ENCODE results near the gene PSD2. TPM values are rescaled to one million over a fixed set of nuclear protein-coding genes. Genes with fewer than 3 reads are reported as not detected.

The PSD2 gene
- total and polyA plus RNA-seq, 2 of the 13 experiments (the other 11 are each of a cell fraction or from before 2014, with no cell fraction given), result 0.07 TPM; not detected in 1

- TF ChIP-seq ZNF574 (CRISPR knock-in tag; IDR thresholded peaks at IDR 0.05) (no peak; the same call in 1 of the 2 replicates), ATF5 (CRISPR knock-in tag; IDR thresholded peaks at IDR 0.05; ENCODE audit: low read depth) (no peak), ZNF580 (CRISPR knock-in tag; IDR thresholded peaks at IDR 0.05; ENCODE audit: borderline replicate concordance, low read depth) (peak; percentile 59; the same call in 1 of the 2 replicates), ZNF225 (CRISPR knock-in tag; IDR thresholded peaks at IDR 0.05) (0 out of 2 replicates have a peak, but pooled peaks have one; percentile 73), ZSCAN22 (CRISPR knock-in tag; IDR thresholded peaks at IDR 0.05) (no peak)
These were observed 7.9 kb upstream of the PSD2 start (continued) for GRCh38 chr5:139787568-139788293.

- Histone ChIP-seq H3K9ac (ENCODE audit: insufficient read depth, low read depth, low read length) (no peak overlapping the region), H3K79me2 (ENCODE audit: insufficient read depth, low read length) (no peaks in the 10 kb centered on the region), H3K4me2 (ENCODE audit: low read depth, low read length) (peak overlapping the region; percentile 100), H3K4me1 (ENCODE audit: insufficient read depth, low read length) (peaks cover 14% of the 10 kb centered on the region), H2AFZ (ENCODE audit: low read length) (no peak overlapping the region), H4K20me1 (ENCODE audit: insufficient read depth, low read length) (no peaks in the 10 kb centered on the region), H3K4me3 (replicated peaks in 1 of 3; ENCODE audit: insufficient read depth in 1 of 3, low read depth in 2 of 3, low read length in 3 of 3) (peak overlapping the region in 2 of 3 experiments; percentile 68 to 84; a peak in 2 of 6 replicates), H3K27me3 (ENCODE audit: control insufficient read depth in 1 of 2, insufficient read depth in 2 of 2, low read length in 2 of 2) (peaks cover 4 to 37% of the 10 kb centered on the region in 2 experiments; a peak in 4 of 5 replicates), H3K9me3 (ENCODE audit: low read length) (no peaks in the 10 kb centered on the region), H3K27ac (ENCODE audit: extremely low read length, insufficient read depth, low read length) (no peak overlapping the region), H3K36me3 (replicated peaks in 1 of 2; ENCODE audit: control insufficient read depth in 1 of 2, insufficient read depth in 2 of 2, low read length in 2 of 2) (no peaks in the 10 kb centered on the region)
- TF ChIP-seq UBTF (CRISPR knock-in tag; IDR thresholded peaks at IDR 0.05) (peak; percentile 41), USF2 (IDR thresholded peaks at IDR 0.05; ENCODE audit: low read depth, low read length) (no peak), USF2 (CRISPR knock-in tag; IDR thresholded peaks at IDR 0.05; ENCODE audit: borderline replicate concordance) (no peak), PBX2 (CRISPR knock-in tag; IDR thresholded peaks at IDR 0.05) (no peak)
- peak; percentile 76 for ATAC-seq
- in situ Hi-C loops (cut with HindIII; ENCODE audit: extremely low pct_ligation_motif_present, low pct_unique_long_range_greater_than_20kb), result loop anchor here (5.0 kb wide), 3 partner anchors 54 to 359 kb away; no protein-coding TSS in a partner anchor
- FAIRE-seq, result no peak
- 86% methylated on average over 7 of the region's 32 CpGs for WGBS (ENCODE audit: low lambda C conversion rate)
- no TSS peak for BruUV-seq (replicated peaks)
- ChIA-PET POLR2A (interaction anchor here (1.5 to 1.6 kb wide), 2 partner anchors 23 to 60 kb away, joined by 3 read pairs; no protein-coding TSS in a partner anchor), CTCF (ENCODE audit: low intra/inter-chr PET ratio, low total read pairs) (interaction anchor here (1.1 to 3.6 kb wide), 6 partner anchors 56 to 369 kb away, joined by 3 to 45 read pairs (median 18); no protein-coding TSS in a partner anchor)
- intact Hi-C loops (cut with micrococcal nuclease; ENCODE audit: unreplicated experiment), result loop anchor here (5.0 kb wide), 1 partner anchor 369 kb away; no protein-coding TSS in a partner anchor
- DNase-seq (ENCODE audit: low spot score), result no peak
These were observed 7.2 kb upstream of the PSD2 start for GRCh38 chr5:139788294-139788910.

All from HepG2 (cell line).